ENCODE measurements around the gene CCN5.
"Not testable (repeated sequence)": the region's sequence is repeated elsewhere in the genome, so short reads cannot be mapped to it uniquely, and the experiment has no call there.

GRCh38 chr20:44672318-44672902 is 42.8 kb upstream of the CCN5 start:
- TF ChIP-seq STAT6 (CRISPR knock-in tag; conservative IDR thresholded peaks at IDR 0.05; ENCODE audit: low read depth); MAX (CRISPR knock-in tag; IDR thresholded peaks at IDR 0.05): not testable (repeated sequence)
